ENCODE results near the gene KCNC1. TPM values are rescaled to one million over a fixed set of nuclear protein-coding genes. Genes with fewer than 3 reads are reported as not detected.

Gene KCNC1
- total RNA-seq, 1 experiment from 2014 or later = 0.04 TPM

GRCh38 chr11:17736930-17737817 lies 2.6 kb downstream of the KCNC1 start:
- H4K20me1 ChIP-seq (ENCODE audit: control insufficient read depth, insufficient read depth, insufficient read length) = no peaks in the 10 kb centered on the region
- peaks cover 31% of the 10 kb centered on the region for H3K27me3 ChIP-seq (ENCODE audit: insufficient read depth, low read length)
- no peak overlapping the region for H2BK5ac ChIP-seq (ENCODE audit: insufficient read length, low read length)
- no peak overlapping the region for H2BK20ac ChIP-seq (ENCODE audit: low read depth, low read length, poor library complexity, severe bottlenecking)
- no peak overlapping the region for H3K18ac ChIP-seq (ENCODE audit: insufficient read length, low read depth, low read length)
- peaks cover 5% of the 10 kb centered on the region for H3K23me2 ChIP-seq (ENCODE audit: insufficient read length, low read depth, low read length, poor library complexity, severe bottlenecking)
- H3T11ph ChIP-seq (ENCODE audit: low read length) = no peak overlapping the region
- TF ChIP-seq CTCF (conservative IDR thresholded peaks at IDR 0.05) = no peak
- Mint-ChIP-seq H3K27me3 (ENCODE audit: low read depth) (peaks cover 35% of the 10 kb centered on the region), H3K36me3 (ENCODE audit: insufficient read depth in 1 of 3, low read depth in 3 of 3) (peaks cover 0 to 2% (median 0%) of the 10 kb centered on the region in 3 experiments; a peak in 1 of 7 replicates), H3K4me3 (peak overlapping the region in 1 of 2 experiments; percentile 57; a peak in 3 of 5 replicates), H3K9me3 (peaks cover 2 to 7% of the 10 kb centered on the region in 2 experiments; a peak in 4 of 5 replicates), H3K27ac (no peak overlapping the region), H3K4me1 (peaks cover 2 to 20% of the 10 kb centered on the region in 2 experiments; a peak in 3 of 4 replicates)
- no peak overlapping the region for H2BK120ac ChIP-seq (ENCODE audit: low read depth, low read length, poor library complexity, severe bottlenecking)
- no peak overlapping the region for H3K56ac ChIP-seq (ENCODE audit: insufficient read length, low read depth, low read length)
- no peaks in the 10 kb centered on the region for H3K9me3 ChIP-seq (ENCODE audit: control insufficient read depth, low read depth, low read length)
- H3K23ac ChIP-seq (ENCODE audit: insufficient read length, low read depth, low read length) = no peak overlapping the region
- no peak overlapping the region for H2BK12ac ChIP-seq (ENCODE audit: insufficient read length, low read depth, low read length)
- H4K91ac ChIP-seq (ENCODE audit: insufficient read length, low read depth, low read length) = no peak overlapping the region
- no peak overlapping the region for H3K4ac ChIP-seq (ENCODE audit: low read depth, low read length)
- no peak overlapping the region for H2BK15ac ChIP-seq (ENCODE audit: low read depth, low read length)
- no peak overlapping the region for H2AFZ ChIP-seq (ENCODE audit: low read length)
- H3K14ac ChIP-seq (ENCODE audit: insufficient read depth, low read length) = no peak overlapping the region
- no peak overlapping the region for H4K8ac ChIP-seq (replicated peaks; ENCODE audit: insufficient read length, low read depth, low read length)
- no peak overlapping the region for H3K4me2 ChIP-seq (ENCODE audit: insufficient read depth, insufficient read length, low read length)
- H2AK5ac ChIP-seq (ENCODE audit: insufficient read length, low read length) = no peak overlapping the region
- no CpG with 5 or more reads among the region's 15 CpGs for WGBS (ENCODE audit: extremely low coverage, insufficient read length, low lambda C conversion rate)
- no peak overlapping the region for H3K27ac ChIP-seq (ENCODE audit: insufficient read length, low read depth, low read length)
- H4K5ac ChIP-seq (ENCODE audit: insufficient read length, low read depth, low read length) = no peak overlapping the region
- H3K79me2 ChIP-seq (ENCODE audit: insufficient read depth, low read length) = no peaks in the 10 kb centered on the region
- H3K4me1 ChIP-seq (ENCODE audit: insufficient read depth, low read length) = no peaks in the 10 kb centered on the region
- no peak for DNase-seq
- no peaks in the 10 kb centered on the region for H3K79me1 ChIP-seq (ENCODE audit: insufficient read depth, low read depth, low read length, poor library complexity, severe bottlenecking)
- no peak overlapping the region for H3K9ac ChIP-seq (ENCODE audit: extremely low read depth, insufficient read length, low read length)
